Urinary bladder (tissue), 4 donors: Measurements from ENCODE around the gene LRRK1. TPM values are rescaled to one million over a fixed set of nuclear protein-coding genes. Genes with fewer than 3 reads are reported as not detected.
A peak's percentile ranks its signal among the peaks of the same experiment; 100 is the strongest.

ENCODE experiments used
- DNase-seq: peaks from one replicate; pipeline ENCODE4 v3.0.0-alpha.2; 2015; ENCODE audit errors: extremely low spot score
- H3K27ac ChIP-seq: one replicate; pipeline ENCODE4 v1.5.1; 2013; ENCODE audit warnings: low read depth, mild to moderate bottlenecking, moderate library complexity
- H3K36me3 ChIP-seq: one replicate; pipeline ENCODE4 v1.6.1; 2013; ENCODE audit warnings: mild to moderate bottlenecking, moderate library complexity; ENCODE audit not compliant: insufficient read depth
- H3K4me1 ChIP-seq: one replicate; pipeline ENCODE4 v1.6.1; 2013; ENCODE audit warnings: mild to moderate bottlenecking, moderate library complexity; ENCODE audit not compliant: insufficient read depth
- H3K4me3 ChIP-seq: one replicate; pipeline ENCODE4 v1.5.1; 2013; ENCODE audit warnings: low read depth, low read length
- WGBS: extraction: QIAGEN DNeasy Blood & Tissue Kit; methylation state at CpG from one replicate; pipeline ENCODE4 v1.1.7; 2013; 5-methylcytosine and 5-hydroxymethylcytosine counted together
- polyA plus RNA-seq: library from polyadenylated mRNA; stranded (reverse); fragments of 200-250 nt; gene quantifications from one replicate; pipeline ENCODE4 v1.2.3, GENCODE V29; 2013
- total RNA-seq: library from RNA; depleted of rRNA; stranded (reverse); fragments of >200 nt; gene quantifications from one replicate; pipeline ENCODE4 v1.2.3, GENCODE V29; 2014
- donor health status: healthy with polysubstance abuse.
- donor health status: healthy.

The LRRK1 gene
- total and polyA plus RNA-seq, 2 donors: 9.9 to 12.3 TPM

DNA sequence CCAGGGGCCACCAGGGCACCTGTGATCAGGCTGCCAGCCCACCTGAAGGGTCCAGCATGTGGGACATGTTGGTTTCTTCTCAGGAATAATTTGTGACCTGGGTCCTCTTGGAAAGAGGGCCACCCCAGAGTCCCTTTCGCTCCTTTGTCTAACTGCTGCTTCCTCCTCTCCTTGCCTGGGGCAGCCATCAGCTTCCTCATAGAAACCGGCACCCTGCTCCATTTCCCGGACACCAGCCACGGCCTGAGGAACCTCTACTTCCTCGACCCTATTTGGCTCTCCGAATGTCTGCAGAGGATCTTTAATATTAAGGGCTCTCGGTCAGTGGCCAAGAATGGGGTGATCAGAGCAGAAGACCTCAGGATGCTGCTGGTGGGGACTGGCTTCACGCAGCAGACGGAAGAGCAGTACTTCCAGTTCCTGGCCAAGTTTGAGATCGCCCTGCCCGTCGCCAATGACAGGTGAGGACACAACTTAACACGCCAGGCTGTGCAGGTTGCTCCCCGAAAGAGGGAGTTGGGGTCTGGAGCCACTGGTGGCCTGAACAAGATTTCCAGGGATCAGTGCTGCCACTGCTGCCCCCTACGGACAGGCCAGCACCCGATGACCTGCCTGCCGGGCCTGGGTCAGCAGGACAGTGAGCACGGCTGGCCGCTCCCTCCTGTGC is 109.7 kb downstream of the LRRK1 start:
- peaks cover 2% of the 10 kb centered on the region for H3K36me3 ChIP-seq
- WGBS: 90% methylated on average over 19 of the region's 19 CpGs
- DNase-seq: no peak
- H3K4me1 ChIP-seq: no peaks in the 10 kb centered on the region
- H3K27ac ChIP-seq: no peak overlapping the region
- no peak overlapping the region for H3K4me3 ChIP-seq

DNA sequence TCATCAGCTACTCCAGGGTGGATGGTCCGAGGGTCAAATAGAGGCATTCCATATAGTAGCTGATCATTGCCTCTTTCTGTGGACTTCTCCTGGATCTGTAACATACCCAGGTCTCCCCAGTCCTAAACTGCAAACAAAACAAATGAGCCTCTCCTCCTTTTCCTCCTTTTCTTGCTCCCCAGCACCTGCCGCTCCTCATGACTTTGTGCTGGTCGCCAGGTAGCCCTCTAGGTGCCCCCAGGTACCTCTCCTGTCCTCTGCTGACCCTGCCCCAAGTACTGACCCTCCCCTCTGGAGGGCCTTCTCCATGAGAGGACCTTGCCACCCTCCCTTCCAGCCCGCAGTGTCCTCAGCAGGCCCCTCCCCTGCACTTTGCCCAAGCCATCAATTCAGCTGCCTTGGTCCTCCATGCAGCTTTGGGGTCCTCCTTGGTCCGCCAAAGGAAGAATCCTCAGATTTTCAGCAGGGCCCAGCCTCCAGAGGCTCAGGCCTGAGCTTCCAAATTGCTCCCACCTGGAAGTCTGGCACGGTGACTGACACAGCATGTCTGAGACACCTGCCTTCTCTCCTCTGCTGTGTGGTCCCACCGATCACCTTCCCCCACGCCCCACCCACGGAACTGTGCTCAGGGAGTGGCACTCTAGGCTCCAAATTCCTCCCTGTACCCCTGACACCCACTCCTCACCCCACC is 111.0 kb downstream of the LRRK1 start:
- 87% methylated on average over 9 of the region's 9 CpGs for WGBS
- no peaks in the 10 kb centered on the region for H3K4me1 ChIP-seq
- no peak overlapping the region for H3K27ac ChIP-seq
- no peak for DNase-seq
- H3K36me3 ChIP-seq: peaks cover 2% of the 10 kb centered on the region
- H3K4me3 ChIP-seq: no peak overlapping the region

DNA sequence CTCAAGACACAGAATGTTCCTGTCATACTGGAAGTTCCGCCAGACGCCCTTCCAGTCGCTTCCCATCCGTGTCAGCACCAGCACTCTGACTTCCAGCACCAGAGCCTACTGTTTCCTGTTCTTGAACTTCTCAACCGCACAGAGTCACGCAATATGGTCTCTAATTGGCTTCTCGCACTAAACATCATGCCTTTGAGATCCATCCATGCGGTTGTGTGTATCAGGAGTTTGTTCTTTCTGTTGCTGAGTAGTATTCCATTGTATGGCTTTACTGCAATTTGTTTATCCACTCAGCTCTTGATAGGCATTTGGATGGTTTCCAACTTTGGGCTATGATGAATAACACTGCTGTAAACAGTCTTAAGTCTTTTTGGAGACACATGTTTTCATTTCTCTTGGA is 112.1 kb downstream of the LRRK1 start:
- Histone ChIP-seq H3K4me3 (no peak overlapping the region), H3K36me3 (peaks cover 5% of the 10 kb centered on the region), H3K4me1 (no peaks in the 10 kb centered on the region), H3K27ac (no peak overlapping the region)
- WGBS: 88% methylated on average over 8 of the region's 8 CpGs
- no peak for DNase-seq

GRCh38 chr15:101033801-101034200 is 114.6 kb downstream of the LRRK1 start:
- WGBS: 96% methylated on average over 3 of the region's 3 CpGs
- Histone ChIP-seq H3K27ac (no peak overlapping the region), H3K4me3 (no peak overlapping the region), H3K4me1 (no peaks in the 10 kb centered on the region), H3K36me3 (peaks cover 7% of the 10 kb centered on the region)
- DNase-seq: no peak

DNA sequence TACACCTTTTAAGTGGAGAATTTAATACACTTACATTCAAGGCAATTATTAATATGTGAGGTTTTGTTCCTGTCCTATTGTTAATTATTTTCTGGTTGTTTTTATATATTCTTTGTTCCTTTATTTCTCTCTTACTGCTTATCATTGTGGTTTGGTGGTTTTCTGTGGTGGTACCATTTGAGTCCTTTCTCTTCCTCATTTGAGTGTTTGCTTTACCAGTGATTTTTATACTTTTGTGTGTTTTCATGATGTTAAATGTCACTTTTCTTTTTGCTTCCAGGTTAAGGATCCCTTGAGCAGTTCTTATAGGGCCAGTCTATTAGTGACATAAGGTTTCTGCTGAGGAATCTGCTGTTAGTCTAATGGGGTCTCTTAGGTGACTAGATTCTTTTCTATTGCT is 116.5 kb downstream of the LRRK1 start:
- no peak for DNase-seq
- no peak overlapping the region for H3K27ac ChIP-seq
- H3K4me1 ChIP-seq: no peaks in the 10 kb centered on the region
- H3K4me3 ChIP-seq: no peak overlapping the region
- H3K36me3 ChIP-seq: peaks cover 4% of the 10 kb centered on the region

- DNase-seq: no peak
- WGBS: 94% methylated on average over 1 of the region's 1 CpG
- Histone ChIP-seq H3K4me1 (no peaks in the 10 kb centered on the region), H3K36me3 (peaks cover 4% of the 10 kb centered on the region), H3K27ac (no peak overlapping the region), H3K4me3 (no peak overlapping the region)
These were observed 117.0 kb downstream of the LRRK1 start for GRCh38 chr15:101036189-101036588.

GRCh38 chr15:101037090-101037830 is 118.1 kb downstream of the LRRK1 start:
- no peak overlapping the region for H3K4me3 ChIP-seq
- H3K27ac ChIP-seq: no peak overlapping the region
- WGBS: 95% methylated on average over 3 of the region's 3 CpGs
- no peak for DNase-seq
- peaks cover 4% of the 10 kb centered on the region for H3K36me3 ChIP-seq
- H3K4me1 ChIP-seq: no peaks in the 10 kb centered on the region

- Histone ChIP-seq H3K27ac (no peak overlapping the region), H3K36me3 (peaks cover 4% of the 10 kb centered on the region), H3K4me1 (no peaks in the 10 kb centered on the region), H3K4me3 (no peak overlapping the region)
- DNase-seq: no peak
- WGBS: 86% methylated on average over 6 of the region's 6 CpGs
These were observed 119.3 kb downstream of the LRRK1 start for GRCh38 chr15:101038327-101039003.

DNA sequence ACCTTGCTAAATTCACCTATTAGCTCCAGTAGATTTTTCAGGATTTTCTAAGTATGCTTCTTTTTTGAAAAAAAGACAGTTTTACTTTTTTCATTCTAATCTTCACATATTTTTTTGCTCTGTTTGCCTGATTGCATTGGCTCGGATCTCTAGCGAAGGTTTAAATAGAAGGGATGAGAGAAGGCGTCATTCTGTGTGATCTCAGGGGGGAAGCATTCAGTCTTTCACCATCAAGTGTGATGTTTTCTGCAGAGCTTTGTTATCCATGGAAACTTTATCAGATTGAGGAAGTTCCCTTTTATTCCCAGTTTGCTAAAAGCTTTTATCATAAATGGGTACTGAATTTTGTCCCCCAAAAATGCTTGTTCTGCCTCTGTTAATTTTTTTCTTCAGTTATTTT is 120.3 kb downstream of the LRRK1 start:
- DNase-seq: no peak
- whole genome bisulfite sequencing: 81% methylated on average over 3 of the region's 3 CpGs
- no peak overlapping the region for H3K27ac ChIP-seq

DNA sequence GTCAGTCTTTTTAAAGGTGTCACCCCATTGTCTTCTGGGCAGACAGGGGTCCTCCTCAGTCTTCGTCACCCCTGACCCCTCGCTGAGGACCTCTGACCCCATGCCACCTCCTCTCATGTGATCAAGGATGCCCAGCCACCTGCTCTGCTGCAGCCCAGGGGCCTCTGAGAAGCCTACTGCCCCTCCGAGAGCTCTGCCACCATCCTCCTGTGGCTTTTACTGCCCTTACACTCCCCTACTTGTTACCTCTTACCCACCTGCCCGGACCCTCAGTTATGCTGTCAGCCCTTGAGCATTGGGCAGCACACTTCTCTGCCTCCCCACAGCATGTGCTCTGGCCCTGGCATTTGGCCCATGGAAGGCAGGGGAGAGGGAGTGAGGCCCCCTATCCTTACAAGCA is 123.2 kb downstream of the LRRK1 start:
- Histone ChIP-seq H3K4me1 (no peaks in the 10 kb centered on the region), H3K4me3 (no peak overlapping the region), H3K27ac (no peak overlapping the region), H3K36me3 (peaks cover 2% of the 10 kb centered on the region)
- no peak for DNase-seq
- 95% methylated on average over 4 of the region's 4 CpGs for WGBS

More for the DNA sequence above, 120.3 kb downstream of the LRRK1 start:
- Histone ChIP-seq H3K4me3 (no peak overlapping the region), H3K4me1 (no peaks in the 10 kb centered on the region), H3K36me3 (peaks cover 4% of the 10 kb centered on the region)

GRCh38 chr15:101043011-101043410 is 123.9 kb downstream of the LRRK1 start:
- no peaks in the 10 kb centered on the region for H3K36me3 ChIP-seq

GRCh38 chr15:101043911-101044624 is 124.9 kb downstream of the LRRK1 start:
- no peak for DNase-seq
- no peaks in the 10 kb centered on the region for H3K4me1 ChIP-seq
- H3K27ac ChIP-seq: no peak overlapping the region
- no peaks in the 10 kb centered on the region for H3K36me3 ChIP-seq
- 94% methylated on average over 13 of the region's 13 CpGs for WGBS
- H3K4me3 ChIP-seq: no peak overlapping the region

More at GRCh38 chr15:101043011-101043410, 123.9 kb downstream of the LRRK1 start:
- no peak for DNase-seq
- Histone ChIP-seq H3K27ac (no peak overlapping the region), H3K4me3 (no peak overlapping the region), H3K4me1 (no peaks in the 10 kb centered on the region)
- 96% methylated on average over 5 of the region's 5 CpGs for WGBS

- DNase-seq: no peak
- Histone ChIP-seq H3K36me3 (no peaks in the 10 kb centered on the region), H3K27ac (peak overlapping the region; percentile 50), H3K4me1 (no peaks in the 10 kb centered on the region), H3K4me3 (no peak overlapping the region)
- WGBS: 81% methylated on average over 11 of the region's 11 CpGs
These were observed 125.6 kb downstream of the LRRK1 start for GRCh38 chr15:101044625-101045235.
